HT1080 (cell line): ENCODE measurements around the gene ZNF518A. TPM values are rescaled to one million over a fixed set of nuclear protein-coding genes. Genes with fewer than 3 reads are reported as not detected.

ENCODE experiments used
- DNase-seq: peaks from one replicate; pipeline ENCODE4 v3.0.0-alpha.2; 2015; ENCODE audit warnings: low read depth
- polyA plus RNA-seq, 2 experiments: library from polyadenylated mRNA; depleted of rRNA; stranded (reverse); fragments of >200 nt; gene quantifications; 2 replicates each; pipeline ENCODE4 v1.2.3, GENCODE V29; 2015
- total RNA-seq: library from RNA; depleted of rRNA; stranded (reverse); fragments of >200 nt; shearing (Covaris generic); gene quantifications from 2 replicates; pipeline ENCODE4 v1.2.3, GENCODE V29; 2014; rRNA removed

The ZNF518A gene
- 11.4 and 13.3 TPM in 2 replicates for total RNA-seq
- polyA plus RNA-seq (2015; cell fraction: cytosol; rRNA removed), result 6.8 and 8.2 TPM in 2 replicates
- 33.3 and 37.5 TPM in 2 replicates for polyA plus RNA-seq (2015; cell fraction: nucleus; rRNA removed)

- peak; percentile 89 for DNase-seq
Measured at GRCh38 chr10:96129387-96130325, at the start of gene ZNF518A. ZNF518A (plus strand) TSS chr10:96130297; CDS start chr10:96156323, 26,026 bp downstream.

GRCh38 chr10:96082153-96082552 is 47.9 kb upstream of the ZNF518A start:
- no peak for DNase-seq

GRCh38 chr10:96082748-96083147 is 47.3 kb upstream of the ZNF518A start:
- no peak for DNase-seq

GRCh38 chr10:96089116-96089515 is 41.0 kb upstream of the ZNF518A start:
- no peak for DNase-seq

- DNase-seq, result peak; percentile 92
Measured at GRCh38 chr10:96089670-96090462, 40.2 kb upstream of the ZNF518A start.

GRCh38 chr10:96090463-96090800 is 39.7 kb upstream of the ZNF518A start:
- no peak for DNase-seq

- no peak for DNase-seq
Measured at GRCh38 chr10:96092999-96093767, 36.9 kb upstream of the ZNF518A start.

GRCh38 chr10:96093948-96094347 is 36.1 kb upstream of the ZNF518A start:
- DNase-seq, result no peak

- no peak for DNase-seq
Measured at GRCh38 chr10:96096958-96097357, 33.1 kb upstream of the ZNF518A start.

GRCh38 chr10:96097865-96098264 is 32.2 kb upstream of the ZNF518A start:
- no peak for DNase-seq

GRCh38 chr10:96107623-96108038 is 22.5 kb upstream of the ZNF518A start:
- DNase-seq, result no peak

- DNase-seq, result no peak
Measured at GRCh38 chr10:96112531-96112930, 17.6 kb upstream of the ZNF518A start.

- no peak for DNase-seq
Measured at GRCh38 chr10:96118604-96119450, 11.3 kb upstream of the ZNF518A start.

- DNase-seq, result no peak
Measured at GRCh38 chr10:96122824-96123223, 7.3 kb upstream of the ZNF518A start.

GRCh38 chr10:96124230-96125141 is 5.6 kb upstream of the ZNF518A start:
- DNase-seq, result peak; percentile 40

- no peak for DNase-seq
Measured at GRCh38 chr10:96125142-96125515, 5.0 kb upstream of the ZNF518A start.

- DNase-seq, result peak; percentile 84
Measured at GRCh38 chr10:96130326-96130995, 364 bp downstream of the ZNF518A start.

- no peak for DNase-seq
Measured at GRCh38 chr10:96131621-96132020, 1.5 kb downstream of the ZNF518A start.

GRCh38 chr10:96133135-96133534 is 3.0 kb downstream of the ZNF518A start:
- DNase-seq, result peak; percentile 46
